HG03571 (cell line): Measurements from ENCODE around the gene CYB561.
"Not testable (repeated sequence)": the region's sequence is repeated elsewhere in the genome, so short reads cannot be mapped to it uniquely, and the experiment has no call there.

Experiments
- ATAC-seq: cut with Tn5 transposase; IDR thresholded peaks from one replicate; pipeline ENCODE4 v1.9.1; 2021; ENCODE audit not compliant: unreplicated experiment

Gene CYB561

DNA sequence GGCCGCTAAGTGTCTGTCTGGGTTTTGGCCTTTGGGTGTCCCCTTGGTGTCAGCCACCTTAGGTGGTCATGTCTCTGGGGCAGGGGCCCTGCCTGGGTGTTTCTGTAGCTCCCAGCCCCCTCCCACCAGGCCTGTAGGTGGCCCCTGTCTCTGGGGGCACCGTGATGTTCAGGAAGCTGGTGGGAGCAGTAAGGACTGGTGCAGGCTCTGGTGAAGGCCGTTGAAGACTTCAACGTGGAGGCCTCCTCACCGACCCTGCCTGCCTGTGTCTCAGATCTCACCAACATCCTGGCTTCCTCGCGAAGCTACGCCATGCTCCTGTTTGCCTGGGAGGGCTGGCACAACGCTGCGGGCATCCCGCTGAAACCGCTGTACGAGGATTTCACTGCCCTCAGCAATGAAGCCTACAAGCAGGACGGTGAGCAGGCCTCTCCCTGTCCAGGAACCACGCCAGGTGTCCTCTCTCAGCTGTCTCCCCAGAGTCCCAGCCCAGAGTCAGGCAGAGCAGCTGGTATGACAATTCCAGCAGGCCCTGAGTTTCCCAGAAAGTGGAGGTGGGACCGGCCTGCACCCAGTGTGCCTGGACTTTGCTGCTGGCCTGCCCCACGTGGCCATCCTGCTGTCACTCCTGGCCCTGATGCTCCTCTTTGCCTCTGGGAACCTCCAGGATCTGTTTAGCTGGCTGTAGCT lies 33.5 kb upstream of the CYB561 start:
- ATAC-seq: no peak

- ATAC-seq: peak; percentile 79
Observed at GRCh38 chr17:63478814-63479494, 32.8 kb upstream of the CYB561 start.

GRCh38 chr17:63477480-63478440 lies 31.7 kb upstream of the CYB561 start:
- no peak for ATAC-seq

DNA sequence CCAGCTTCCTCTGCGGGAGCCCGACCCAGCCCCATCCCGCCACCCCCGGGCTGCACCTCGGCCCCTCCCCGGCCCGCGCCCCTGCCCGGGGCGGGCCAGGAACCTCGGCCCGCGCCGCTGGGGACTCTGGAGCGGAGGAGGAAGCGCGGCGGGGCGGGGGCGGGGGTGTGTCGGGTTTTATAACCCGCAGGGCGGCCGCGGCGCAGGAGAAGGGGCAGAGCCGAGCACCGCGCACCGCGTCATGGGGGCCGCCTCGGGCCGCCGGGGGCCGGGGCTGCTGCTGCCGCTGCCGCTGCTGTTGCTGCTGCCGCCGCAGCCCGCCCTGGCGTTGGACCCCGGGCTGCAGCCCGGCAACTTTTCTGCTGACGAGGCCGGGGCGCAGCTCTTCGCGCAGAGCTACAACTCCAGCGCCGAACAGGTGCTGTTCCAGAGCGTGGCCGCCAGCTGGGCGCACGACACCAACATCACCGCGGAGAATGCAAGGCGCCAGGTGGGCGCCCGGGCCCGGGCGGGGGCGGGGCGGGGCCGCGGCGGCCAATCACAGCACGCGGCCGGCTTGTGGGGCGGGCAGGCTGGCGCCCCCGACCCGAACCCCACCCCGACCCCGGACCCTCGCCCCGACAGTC lies 30.9 kb upstream of the CYB561 start, which contains the start of gene ACE:
TSS of gene ACE (plus strand) at position 208 of the 626 bp plus-strand sequence. CDS start at position 242, 34 bp downstream.
- ATAC-seq: no peak

GRCh38 chr17:63476459-63476853 lies 30.4 kb upstream of the CYB561 start:
- ATAC-seq: no peak

GRCh38 chr17:63475491-63476412 lies 29.6 kb upstream of the CYB561 start:
- no peak for ATAC-seq

- ATAC-seq: no peak
Observed at GRCh38 chr17:63474586-63475460, 28.7 kb upstream of the CYB561 start.

DNA sequence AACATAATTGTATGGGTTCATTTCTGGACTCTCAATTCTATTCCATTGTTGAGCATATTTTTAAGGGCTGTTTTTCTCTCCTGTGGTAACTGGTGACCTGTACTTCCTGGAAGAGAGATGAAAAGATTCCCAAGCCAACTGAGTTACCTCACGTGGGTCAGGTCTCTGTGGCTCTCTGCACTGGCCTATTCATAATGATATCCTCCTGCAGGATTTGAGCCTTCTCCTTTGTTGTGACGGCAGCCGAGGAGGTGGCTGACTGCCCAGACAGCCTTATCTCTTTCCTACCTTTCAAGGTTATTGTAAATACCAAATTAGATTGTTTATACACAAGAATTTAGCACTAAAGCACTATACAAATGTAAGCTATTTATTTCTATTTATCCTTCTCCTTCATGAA lies 28.1 kb upstream of the CYB561 start:
- ATAC-seq: no peak

GRCh38 chr17:63468099-63468498 lies 22.0 kb upstream of the CYB561 start:
- not testable (repeated sequence) for ATAC-seq

- no peak for ATAC-seq
Observed at GRCh38 chr17:63464691-63465236, 18.7 kb upstream of the CYB561 start.

DNA sequence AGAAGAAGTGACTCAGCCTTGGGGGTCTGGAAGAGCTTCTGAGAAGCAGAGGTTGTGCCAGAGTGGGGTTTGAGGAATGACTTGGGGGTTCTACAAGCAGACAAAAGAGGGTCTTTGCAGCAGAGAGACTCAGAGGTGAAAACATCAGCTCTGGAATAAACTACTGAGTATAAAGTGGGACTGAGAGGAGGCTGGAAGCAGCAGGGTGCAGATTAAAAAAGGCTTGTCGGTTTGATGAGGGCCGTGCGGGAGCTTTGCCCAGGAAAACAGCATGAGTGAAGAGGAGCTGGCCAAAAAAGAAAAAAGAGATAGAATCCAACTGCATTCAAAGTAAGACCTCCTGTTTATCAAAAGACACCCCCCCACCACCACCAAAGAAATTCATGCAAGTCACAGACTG lies 17.7 kb upstream of the CYB561 start:
- no peak for ATAC-seq

DNA sequence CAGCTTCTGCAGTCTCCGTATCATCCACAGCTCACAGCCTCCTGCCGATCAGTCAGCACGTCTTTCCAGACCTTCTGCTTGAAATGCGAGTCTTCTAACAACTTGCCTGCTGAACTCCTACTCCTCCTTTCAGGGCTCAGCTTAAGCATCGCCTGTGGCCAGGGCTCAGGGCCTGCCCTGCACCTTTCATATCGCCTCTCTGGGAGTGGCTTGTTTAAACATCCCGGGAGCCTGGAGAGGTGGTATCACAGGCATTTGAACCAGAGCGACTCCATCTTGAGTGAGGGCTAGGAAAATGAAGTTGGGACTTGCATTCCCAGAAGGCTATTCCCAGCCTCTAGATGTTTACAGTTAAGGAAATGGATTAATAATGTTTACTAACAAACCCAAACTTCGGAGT lies 13.9 kb upstream of the CYB561 start:
- ATAC-seq: no peak

GRCh38 chr17:63458478-63458877 lies 12.4 kb upstream of the CYB561 start:
- no peak for ATAC-seq

GRCh38 chr17:63455417-63455816 lies 9.3 kb upstream of the CYB561 start:
- ATAC-seq: no peak

GRCh38 chr17:63454915-63455314 lies 8.8 kb upstream of the CYB561 start:
- ATAC-seq: no peak

DNA sequence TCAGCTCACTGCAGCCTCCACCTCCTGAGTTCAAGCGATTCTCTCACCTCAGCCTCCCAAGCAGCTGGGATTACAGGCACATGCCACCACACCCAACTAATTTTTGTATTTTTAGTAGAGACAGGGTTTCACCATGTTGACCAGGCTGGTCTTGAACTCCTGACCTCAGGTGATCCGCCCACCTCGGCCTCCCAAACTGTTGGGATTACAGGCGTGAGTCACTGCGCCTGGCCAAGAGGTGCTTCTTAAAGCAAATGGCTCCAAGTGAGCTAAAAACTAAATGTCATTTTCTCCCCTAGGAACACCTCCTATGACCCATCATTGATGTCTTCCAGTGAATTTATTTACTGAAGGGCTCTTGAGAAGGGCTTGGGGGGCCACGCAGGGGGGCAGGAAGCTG lies 8.3 kb upstream of the CYB561 start:
- not testable (repeated sequence) for ATAC-seq

- no peak for ATAC-seq
Observed at GRCh38 chr17:63452962-63453551, 7.0 kb upstream of the CYB561 start.
